ENCODE results near the gene ATXN7L3.
"Not testable (repeated sequence)": the region's sequence is repeated elsewhere in the genome, so short reads cannot be mapped to it uniquely, and the experiment has no call there.

The ATXN7L3 gene

GRCh38 chr17:44155488-44155887, 44.2 kb downstream of the ATXN7L3 start:
- H3K4me3 ChIP-seq (ENCODE audit: insufficient read depth, low read length, poor library complexity, severe bottlenecking): no peak overlapping the region
- H3K9me2 ChIP-seq (replicated peaks; ENCODE audit: insufficient read depth, low read length): no peaks in the 10 kb centered on the region
- 0 out of 2 replicates have a peak, but pooled peaks cover 10% of the 10 kb centered on the region for H3K79me2 ChIP-seq (ENCODE audit: insufficient read depth, low read length)
- no peaks in the 10 kb centered on the region for H3K9me3 ChIP-seq (ENCODE audit: insufficient read depth, low read length)
- TF ChIP-seq EZH2phosphoT487 (conservative IDR thresholded peaks at IDR 0.05; ENCODE audit: low read length) (no peak), CTCF (IDR thresholded peaks at IDR 0.05; ENCODE audit: insufficient read depth, low read length, poor library complexity, severe bottlenecking) (no peak)
- no peaks in the 10 kb centered on the region for H3K27me3 ChIP-seq (ENCODE audit: low read length)
- H3K36me3 ChIP-seq (ENCODE audit: low read length): no peaks in the 10 kb centered on the region
- no peaks in the 10 kb centered on the region for H4K20me1 ChIP-seq (ENCODE audit: low read depth, low read length)
- H3F3A ChIP-seq (ENCODE audit: insufficient read depth): no peaks in the 10 kb centered on the region
- no peak overlapping the region for H3K27ac ChIP-seq (ENCODE audit: low read depth, low read length)
- H3K9ac ChIP-seq (ENCODE audit: low read length): no peak overlapping the region
- no peak overlapping the region for H2AFZ ChIP-seq (ENCODE audit: low read depth, low read length, severe bottlenecking)
- H3K4me2 ChIP-seq (ENCODE audit: low read depth, low read length, poor library complexity, severe bottlenecking): no peak overlapping the region

- H3F3A ChIP-seq (ENCODE audit: insufficient read depth): no peaks in the 10 kb centered on the region
- no peak overlapping the region for H3K9ac ChIP-seq (ENCODE audit: low read length)
- TF ChIP-seq CTCF (IDR thresholded peaks at IDR 0.05; ENCODE audit: insufficient read depth, low read length, poor library complexity, severe bottlenecking) (no peak), EZH2phosphoT487 (conservative IDR thresholded peaks at IDR 0.05; ENCODE audit: low read length) (no peak)
- peaks cover 10% of the 10 kb centered on the region; the same call in 1 of the 2 replicates for H3K79me2 ChIP-seq (ENCODE audit: insufficient read depth, low read length)
- H3K27me3 ChIP-seq (ENCODE audit: low read length): no peaks in the 10 kb centered on the region
- H3K9me3 ChIP-seq (ENCODE audit: insufficient read depth, low read length): no peaks in the 10 kb centered on the region
- H2AFZ ChIP-seq (ENCODE audit: low read depth, low read length, severe bottlenecking): no peak overlapping the region
- no peak overlapping the region for H3K27ac ChIP-seq (ENCODE audit: low read depth, low read length)
- H4K20me1 ChIP-seq (ENCODE audit: low read depth, low read length): no peaks in the 10 kb centered on the region
- no peaks in the 10 kb centered on the region for H3K36me3 ChIP-seq (ENCODE audit: low read length)
- H3K4me2 ChIP-seq (ENCODE audit: low read depth, low read length, poor library complexity, severe bottlenecking): no peak overlapping the region
- H3K9me2 ChIP-seq (replicated peaks; ENCODE audit: insufficient read depth, low read length): no peaks in the 10 kb centered on the region
- H3K4me3 ChIP-seq (ENCODE audit: insufficient read depth, low read length, poor library complexity, severe bottlenecking): no peak overlapping the region
Observed at GRCh38 chr17:44152875-44153274, 46.8 kb downstream of the ATXN7L3 start.

GRCh38 chr17:44149750-44150329, 49.8 kb downstream of the ATXN7L3 start:
- H3K79me2 ChIP-seq (ENCODE audit: insufficient read depth, low read length): peaks cover 10% of the 10 kb centered on the region; the same call in 1 of the 2 replicates
- TF ChIP-seq CTCF (IDR thresholded peaks at IDR 0.05; ENCODE audit: insufficient read depth, low read length, poor library complexity, severe bottlenecking): no peak
- TF ChIP-seq EZH2phosphoT487 (conservative IDR thresholded peaks at IDR 0.05; ENCODE audit: low read length): no peak
- no peak overlapping the region for H3K4me3 ChIP-seq (ENCODE audit: insufficient read depth, low read length, poor library complexity, severe bottlenecking)
- H3K27me3 ChIP-seq (ENCODE audit: low read length): no peaks in the 10 kb centered on the region
- no peak overlapping the region for H3K27ac ChIP-seq (ENCODE audit: low read depth, low read length)
- no peaks in the 10 kb centered on the region for H3K36me3 ChIP-seq (ENCODE audit: low read length)
- H3K4me2 ChIP-seq (ENCODE audit: low read depth, low read length, poor library complexity, severe bottlenecking): no peak overlapping the region
- no peaks in the 10 kb centered on the region for H3K9me2 ChIP-seq (replicated peaks; ENCODE audit: insufficient read depth, low read length)
- no peak overlapping the region for H2AFZ ChIP-seq (ENCODE audit: low read depth, low read length, severe bottlenecking)
- no peak overlapping the region for H3K9ac ChIP-seq (ENCODE audit: low read length)
- H3K9me3 ChIP-seq (ENCODE audit: insufficient read depth, low read length): no peaks in the 10 kb centered on the region
- no peaks in the 10 kb centered on the region for H4K20me1 ChIP-seq (ENCODE audit: low read depth, low read length)
- no peaks in the 10 kb centered on the region for H3F3A ChIP-seq (ENCODE audit: insufficient read depth)

GRCh38 chr17:44149066-44149465, 50.6 kb downstream of the ATXN7L3 start:
- H2AFZ ChIP-seq (ENCODE audit: low read depth, low read length, severe bottlenecking); H3K4me3 ChIP-seq (ENCODE audit: insufficient read depth, low read length, poor library complexity, severe bottlenecking); H3K9me3 ChIP-seq (ENCODE audit: insufficient read depth, low read length); H3K27me3 ChIP-seq (ENCODE audit: low read length); H3K79me2 ChIP-seq (ENCODE audit: insufficient read depth, low read length); H3K9ac ChIP-seq (ENCODE audit: low read length); H3K36me3 ChIP-seq (ENCODE audit: low read length); H3F3A ChIP-seq (ENCODE audit: insufficient read depth); H3K9me2 ChIP-seq (replicated peaks; ENCODE audit: insufficient read depth, low read length); H3K4me2 ChIP-seq (ENCODE audit: low read depth, low read length, poor library complexity, severe bottlenecking); H4K20me1 ChIP-seq (ENCODE audit: low read depth, low read length); H3K27ac ChIP-seq (ENCODE audit: low read depth, low read length): not testable (repeated sequence)
